Epithelial cell of esophagus (primary cell): ENCODE measurements around the gene RNF151.
A peak's percentile ranks its signal among the peaks of the same experiment; 100 is the strongest.

Source experiments
- DNase-seq: peaks from one replicate; pipeline ENCODE4 v3.0.0; 2010; ENCODE audit warnings: low read depth
- H3K4me3 ChIP-seq: 2 replicates; pipeline ENCODE4 v1.5.1; 2011; ENCODE audit warnings: mild to moderate bottlenecking, low read length, control low read depth
- TF ChIP-seq, protein P1 (sequence below): IDR thresholded peaks from 2 replicates; pipeline ENCODE4 v1.5.1; 2011; ENCODE audit warnings: low read depth, mild to moderate bottlenecking, low read length, control low read depth, inconsistent platforms; ENCODE audit not compliant: insufficient read depth; ENCODE audit errors: missing control alignments

RNF151 gene

GRCh38 chr16:1929578-1930337, 36.9 kb upstream of the RNF151 start:
- peak overlapping the region; percentile 38 for H3K4me3 ChIP-seq
- peak; percentile 77 for DNase-seq
- TF ChIP-seq, protein P1, sequence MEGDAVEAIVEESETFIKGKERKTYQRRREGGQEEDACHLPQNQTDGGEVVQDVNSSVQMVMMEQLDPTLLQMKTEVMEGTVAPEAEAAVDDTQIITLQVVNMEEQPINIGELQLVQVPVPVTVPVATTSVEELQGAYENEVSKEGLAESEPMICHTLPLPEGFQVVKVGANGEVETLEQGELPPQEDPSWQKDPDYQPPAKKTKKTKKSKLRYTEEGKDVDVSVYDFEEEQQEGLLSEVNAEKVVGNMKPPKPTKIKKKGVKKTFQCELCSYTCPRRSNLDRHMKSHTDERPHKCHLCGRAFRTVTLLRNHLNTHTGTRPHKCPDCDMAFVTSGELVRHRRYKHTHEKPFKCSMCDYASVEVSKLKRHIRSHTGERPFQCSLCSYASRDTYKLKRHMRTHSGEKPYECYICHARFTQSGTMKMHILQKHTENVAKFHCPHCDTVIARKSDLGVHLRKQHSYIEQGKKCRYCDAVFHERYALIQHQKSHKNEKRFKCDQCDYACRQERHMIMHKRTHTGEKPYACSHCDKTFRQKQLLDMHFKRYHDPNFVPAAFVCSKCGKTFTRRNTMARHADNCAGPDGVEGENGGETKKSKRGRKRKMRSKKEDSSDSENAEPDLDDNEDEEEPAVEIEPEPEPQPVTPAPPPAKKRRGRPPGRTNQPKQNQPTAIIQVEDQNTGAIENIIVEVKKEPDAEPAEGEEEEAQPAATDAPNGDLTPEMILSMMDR, result peak; percentile 27

DNA sequence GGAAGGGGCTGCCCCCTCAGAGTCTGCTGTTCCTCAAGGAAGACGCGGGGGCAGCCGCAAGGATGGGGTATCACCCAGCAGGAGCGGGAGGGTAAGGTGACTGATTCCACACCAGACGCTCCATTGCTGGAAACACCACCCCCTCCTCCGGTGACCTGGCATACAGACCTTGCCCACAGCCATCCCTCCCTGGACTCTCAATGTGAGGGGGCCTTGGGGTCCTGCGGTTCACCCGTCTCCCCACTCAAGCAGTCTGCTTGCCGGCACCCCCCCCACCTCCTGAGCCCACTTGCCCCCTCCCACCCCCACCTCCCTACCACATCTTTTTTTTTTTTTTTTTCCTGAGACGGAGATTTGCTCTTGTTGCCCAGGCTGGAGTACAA, 36.3 kb upstream of the RNF151 start:
- H3K4me3 ChIP-seq, result no peak overlapping the region
- TF ChIP-seq, protein P1, result no peak
- no peak for DNase-seq

GRCh38 chr16:1932050-1933028, 34.3 kb upstream of the RNF151 start:
- TF ChIP-seq, protein P1, result peak; percentile 63
- no peak overlapping the region for H3K4me3 ChIP-seq
- DNase-seq, result peak; percentile 53

DNA sequence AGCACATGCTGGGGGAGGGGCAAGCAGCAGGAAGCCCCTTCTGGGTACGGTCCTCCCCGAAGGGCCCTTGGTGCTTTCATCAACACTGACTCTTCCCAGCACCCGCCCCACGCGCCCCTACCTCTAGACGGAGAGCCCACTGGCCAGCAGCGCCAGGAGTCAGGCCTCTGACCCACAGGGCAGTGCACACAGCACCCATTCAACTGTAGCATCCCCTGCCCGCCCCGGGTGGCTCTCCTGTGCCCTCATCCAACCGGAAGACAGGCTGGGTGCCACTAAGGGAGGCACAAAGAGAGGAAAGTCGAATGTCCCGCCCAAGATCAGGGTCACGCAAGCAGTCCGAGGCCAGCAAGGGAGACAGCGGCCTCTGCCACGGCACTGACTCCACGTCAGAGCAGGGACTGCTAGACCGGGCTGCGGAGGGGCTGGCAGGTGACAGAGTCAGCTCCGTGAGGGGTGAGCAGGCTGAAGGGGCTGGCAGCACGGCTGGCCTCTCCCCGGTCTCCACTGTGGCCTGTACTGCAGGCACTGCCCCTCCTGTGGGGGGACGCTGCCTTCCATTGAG, 33.5 kb upstream of the RNF151 start:
- TF ChIP-seq, protein P1, result no peak
- no peak for DNase-seq
- no peak overlapping the region for H3K4me3 ChIP-seq

DNA sequence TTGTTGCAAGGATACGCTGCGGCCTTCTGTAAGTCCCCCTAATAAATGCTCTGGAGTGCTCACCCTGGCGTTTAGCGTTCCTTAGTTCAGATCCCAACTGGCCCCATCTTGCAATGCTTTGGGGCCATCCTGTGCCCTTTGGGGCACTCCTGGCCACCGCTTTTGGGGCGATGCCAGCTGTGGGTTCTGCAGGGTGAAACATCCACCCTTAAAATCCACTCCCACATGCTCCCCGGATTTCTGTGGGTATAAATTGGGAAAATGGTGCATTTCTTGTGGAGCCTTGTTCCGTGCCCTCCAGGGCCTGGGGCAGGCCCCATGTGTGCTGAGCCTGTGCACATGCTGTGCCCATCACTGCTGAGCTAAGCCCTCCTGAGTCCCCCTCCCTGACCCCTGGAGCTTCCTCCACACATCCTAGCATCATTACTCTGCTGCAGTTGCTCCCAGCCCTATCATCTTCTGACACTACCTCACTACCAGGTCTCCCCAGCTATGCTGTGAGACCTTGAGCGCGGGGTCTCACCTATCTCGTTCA, 29.6 kb upstream of the RNF151 start:
- DNase-seq, result no peak
- TF ChIP-seq, protein P1, result no peak

DNA sequence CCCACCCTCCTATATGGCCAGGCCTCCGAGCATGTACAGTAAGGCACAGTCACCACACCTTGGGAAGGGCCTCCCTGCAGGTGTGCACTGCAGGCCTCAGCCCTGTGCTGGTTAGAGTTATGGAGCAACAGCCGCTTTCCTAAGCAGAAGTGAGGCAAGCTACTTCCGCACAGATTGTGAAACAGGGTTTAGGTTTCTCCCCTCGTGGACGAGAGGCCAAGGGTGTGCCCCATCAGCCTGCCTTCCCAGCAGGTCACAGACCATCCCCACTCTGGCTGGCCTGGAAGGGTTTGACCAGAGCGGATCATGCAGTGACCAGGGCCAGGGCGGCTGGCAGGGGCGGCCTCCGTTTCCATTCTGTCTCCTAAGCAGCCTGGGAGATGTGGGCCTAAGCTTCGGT, 28.3 kb upstream of the RNF151 start:
- DNase-seq, result no peak
- TF ChIP-seq, protein P1, result no peak
- no peak overlapping the region for H3K4me3 ChIP-seq

More for the DNA sequence above, 29.6 kb upstream of the RNF151 start:
- H3K4me3 ChIP-seq, result no peak overlapping the region
